ENCODE data around the gene ELP1.

DNA sequence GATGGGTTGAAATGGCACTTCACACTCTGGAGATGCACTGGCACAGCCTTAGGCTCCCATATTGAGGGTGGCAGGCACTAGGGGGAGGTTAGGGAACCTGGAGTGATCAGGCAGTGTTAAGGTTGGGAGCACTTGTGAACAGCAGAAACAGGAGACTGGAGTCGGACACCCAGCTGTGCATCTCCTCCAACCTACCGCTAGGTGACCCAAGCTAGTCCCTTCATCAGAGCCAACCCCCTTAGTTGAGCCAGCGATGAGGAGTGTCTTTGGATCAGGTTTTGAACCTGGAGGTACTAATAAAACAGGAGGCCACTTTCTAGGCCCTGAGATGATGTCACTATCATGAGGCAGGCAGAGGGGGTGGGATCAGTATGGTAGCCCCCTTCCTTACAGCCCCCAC lies 79.8 kb downstream of the ELP1 start:
- TF ChIP-seq, protein P1, sequence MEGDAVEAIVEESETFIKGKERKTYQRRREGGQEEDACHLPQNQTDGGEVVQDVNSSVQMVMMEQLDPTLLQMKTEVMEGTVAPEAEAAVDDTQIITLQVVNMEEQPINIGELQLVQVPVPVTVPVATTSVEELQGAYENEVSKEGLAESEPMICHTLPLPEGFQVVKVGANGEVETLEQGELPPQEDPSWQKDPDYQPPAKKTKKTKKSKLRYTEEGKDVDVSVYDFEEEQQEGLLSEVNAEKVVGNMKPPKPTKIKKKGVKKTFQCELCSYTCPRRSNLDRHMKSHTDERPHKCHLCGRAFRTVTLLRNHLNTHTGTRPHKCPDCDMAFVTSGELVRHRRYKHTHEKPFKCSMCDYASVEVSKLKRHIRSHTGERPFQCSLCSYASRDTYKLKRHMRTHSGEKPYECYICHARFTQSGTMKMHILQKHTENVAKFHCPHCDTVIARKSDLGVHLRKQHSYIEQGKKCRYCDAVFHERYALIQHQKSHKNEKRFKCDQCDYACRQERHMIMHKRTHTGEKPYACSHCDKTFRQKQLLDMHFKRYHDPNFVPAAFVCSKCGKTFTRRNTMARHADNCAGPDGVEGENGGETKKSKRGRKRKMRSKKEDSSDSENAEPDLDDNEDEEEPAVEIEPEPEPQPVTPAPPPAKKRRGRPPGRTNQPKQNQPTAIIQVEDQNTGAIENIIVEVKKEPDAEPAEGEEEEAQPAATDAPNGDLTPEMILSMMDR (IDR thresholded peaks at IDR 0.05), result no peak
- TF ChIP-seq POLR2A (IDR thresholded peaks at IDR 0.05), result no peak
